Gastroesophageal sphincter (tissue), 3 donors: Measurements from ENCODE around the gene AASS.

ENCODE experiments used
- CTCF ChIP-seq, 4 experiments: fragments of 200-600 bp in 2 of 4; fragments of 450-650 bp in 2 of 4; sonication (generic) in 1 of 4; IDR thresholded peaks; one replicate each; pipeline ENCODE4 v1.5.1; 2017 to 2019; ENCODE audit warnings: antibody characterized with exemption in 4 of 4, mild to moderate bottlenecking in 2 of 4, moderate library complexity in 2 of 4
- EP300 ChIP-seq: sonication (generic); formaldehyde crosslinking; IDR thresholded peaks from one replicate; pipeline ENCODE4 v1.6.1; 2017; ENCODE audit warnings: antibody characterized with exemption, mild to moderate bottlenecking
- POLR2A ChIP-seq, 2 donors: fragments of 450-650 bp; IDR thresholded peaks; one replicate each; pipeline ENCODE4 v1.6.1; 2017; ENCODE audit warnings: antibody characterized with exemption in 2 of 2, mild to moderate bottlenecking in 2 of 2, moderate library complexity in 1 of 2

DNA sequence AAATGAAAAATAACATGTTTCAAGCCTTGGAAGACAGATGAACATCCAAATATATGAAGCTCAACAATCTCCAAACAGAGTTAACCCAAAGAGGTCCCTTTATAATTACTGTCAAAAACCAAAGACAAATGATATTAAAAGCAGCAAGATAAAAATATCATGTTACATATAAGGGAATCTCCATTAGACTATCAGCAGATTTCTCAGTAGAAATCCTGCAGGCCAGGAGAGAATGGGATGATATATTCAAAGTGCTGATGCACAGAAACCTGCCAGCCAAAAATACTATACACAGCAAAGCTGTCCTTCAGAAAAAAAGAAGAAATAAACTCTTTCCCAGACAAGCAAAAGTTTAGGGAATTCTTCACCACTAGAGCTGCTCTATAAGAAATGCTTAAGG lies 41.0 kb downstream of the AASS start:
- TF ChIP-seq POLR2A (IDR thresholded peaks at IDR 0.05) = no peak
- TF ChIP-seq CTCF (IDR thresholded peaks at IDR 0.05) = no peak
- TF ChIP-seq EP300 = no peak
